ENCODE data around the gene TTC19. TPM values are rescaled to one million over a fixed set of nuclear protein-coding genes. Genes with fewer than 3 reads are reported as not detected.

The TTC19 gene
- total RNA-seq, 4 donors from 2014 or later = 56.9 to 81.2 (median 63.3) TPM

GRCh38 chr17:15955793-15956541 is 43.7 kb upstream of the TTC19 start:
- no peak for DNase-seq (ENCODE audit: low spot score in 2 of 2)
- 81% methylated on average over 14 of the region's 14 CpGs for WGBS, 2 donors
- no peak overlapping the region for H3K4me3 ChIP-seq (ENCODE audit: low read depth, poor library complexity, severe bottlenecking)
- no peak for TF ChIP-seq POLR2A (IDR thresholded peaks at IDR 0.05)
- TF ChIP-seq CTCF (IDR thresholded peaks at IDR 0.05) = no peak
- intact Hi-C loops (cut with DNase I; ENCODE audit: low total_unique reads) = no loop called here

- TF ChIP-seq CTCF (IDR thresholded peaks at IDR 0.05) (no peak), POLR2A (IDR thresholded peaks at IDR 0.05) (no peak)
- WGBS, 2 donors = 65 to 71% methylated on average over 6 of the region's 6 CpGs
Measured at GRCh38 chr17:15957206-15957605, 42.4 kb upstream of the TTC19 start.

GRCh38 chr17:15957608-15958307 is 41.9 kb upstream of the TTC19 start:
- TF ChIP-seq POLR2A (IDR thresholded peaks at IDR 0.05) (no peak), CTCF (IDR thresholded peaks at IDR 0.05) (no peak)
- intact Hi-C loops (cut with DNase I; ENCODE audit: low total_unique reads) = no loop called here
- 86 to 90% methylated on average over 18 of the region's 19 CpGs for WGBS, 2 donors
- H3K4me3 ChIP-seq (ENCODE audit: low read depth, poor library complexity, severe bottlenecking) = no peak overlapping the region
- no peak for DNase-seq (ENCODE audit: low spot score in 2 of 2)

More at GRCh38 chr17:15957206-15957605, 42.4 kb upstream of the TTC19 start:
- intact Hi-C loops (cut with DNase I; ENCODE audit: low total_unique reads) = no loop called here
- H3K4me3 ChIP-seq (ENCODE audit: low read depth, poor library complexity, severe bottlenecking) = no peak overlapping the region
- DNase-seq (ENCODE audit: low spot score in 2 of 2) = no peak

- WGBS, 2 donors = 79 to 88% methylated on average over 4 of the region's 4 CpGs
- no peak for DNase-seq (ENCODE audit: low spot score in 2 of 2)
- no peak overlapping the region for H3K4me3 ChIP-seq (ENCODE audit: low read depth, poor library complexity, severe bottlenecking)
- intact Hi-C loops (cut with DNase I; ENCODE audit: low total_unique reads) = no loop called here
- TF ChIP-seq POLR2A (IDR thresholded peaks at IDR 0.05) (no peak), CTCF (IDR thresholded peaks at IDR 0.05) (no peak)
Measured at GRCh38 chr17:15958484-15958854, 41.2 kb upstream of the TTC19 start.

GRCh38 chr17:15963670-15964110 is 35.9 kb upstream of the TTC19 start:
- no peak overlapping the region for H3K4me3 ChIP-seq (ENCODE audit: low read depth, poor library complexity, severe bottlenecking)
- TF ChIP-seq POLR2A (IDR thresholded peaks at IDR 0.05) (no peak), CTCF (IDR thresholded peaks at IDR 0.05) (no peak)
- no peak for DNase-seq (ENCODE audit: low spot score in 2 of 2)
- 47 to 57% methylated on average over 3 to 4 of the region's 4 CpGs for WGBS, 2 donors
- intact Hi-C loops (cut with DNase I; ENCODE audit: low total_unique reads) = no loop called here
